Tibial nerve (tissue), 4 donors: ENCODE data around the gene VWA7.

Source experiments
- EP300 ChIP-seq, 2 donors: sonication (generic); formaldehyde crosslinking; IDR thresholded peaks; one replicate each; pipeline ENCODE4 v1.6.1; 2017; ENCODE audit warnings: antibody characterized with exemption in 2 of 2, mild to moderate bottlenecking in 1 of 2
- POLR2A ChIP-seq, 2 donors: fragments of 450-650 bp; IDR thresholded peaks; one replicate each; pipeline ENCODE4 v1.6.1; 2017; ENCODE audit warnings: antibody characterized with exemption in 2 of 2, mild to moderate bottlenecking in 2 of 2, moderate library complexity in 2 of 2
- TF ChIP-seq, protein P1 (sequence below), 5 experiments: fragments of 200-600 bp in 3 of 5; fragments of 450-650 bp in 2 of 5; sonication (generic) in 3 of 5; IDR thresholded peaks; one replicate each; pipeline ENCODE4 v1.5.1; 2016 to 2019; ENCODE audit warnings: antibody characterized with exemption in 5 of 5, mild to moderate bottlenecking in 3 of 5, moderate library complexity in 2 of 5

DNA sequence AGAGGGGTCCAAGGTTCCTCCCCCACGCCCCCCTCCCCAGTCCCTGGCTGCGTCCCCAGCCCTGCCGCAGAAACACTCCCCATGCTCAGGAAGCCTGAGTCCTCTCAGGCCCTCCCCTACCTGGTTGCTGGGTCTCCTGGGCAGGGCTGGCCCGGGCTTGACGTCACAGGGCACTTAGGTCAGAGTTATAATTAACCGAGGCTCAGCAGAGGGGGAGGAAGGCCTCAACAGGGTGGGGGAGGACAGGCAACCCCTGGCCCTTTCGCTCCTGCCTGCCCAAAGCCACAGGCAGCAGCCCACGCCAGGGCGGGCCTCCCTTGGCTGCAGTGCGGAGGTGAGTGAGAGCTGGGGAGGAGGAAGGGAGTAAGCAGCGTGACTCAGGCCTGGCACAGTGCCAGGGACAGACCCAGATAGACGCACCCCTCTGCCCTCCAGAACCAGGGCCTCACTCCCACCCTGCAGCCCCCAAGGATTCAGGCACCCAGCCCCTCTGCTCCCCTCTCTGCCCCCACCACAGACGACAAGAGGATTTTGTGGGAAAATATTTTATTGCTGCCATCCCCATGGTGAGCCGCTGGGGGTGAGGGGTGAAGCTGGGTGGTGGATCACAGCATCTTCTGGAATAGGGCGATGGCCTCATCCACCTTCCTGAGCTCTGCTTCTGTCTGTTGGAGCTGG is at the start of gene VWA7:
- TF ChIP-seq POLR2A (IDR thresholded peaks at IDR 0.05) = no peak
- TF ChIP-seq, protein P1, sequence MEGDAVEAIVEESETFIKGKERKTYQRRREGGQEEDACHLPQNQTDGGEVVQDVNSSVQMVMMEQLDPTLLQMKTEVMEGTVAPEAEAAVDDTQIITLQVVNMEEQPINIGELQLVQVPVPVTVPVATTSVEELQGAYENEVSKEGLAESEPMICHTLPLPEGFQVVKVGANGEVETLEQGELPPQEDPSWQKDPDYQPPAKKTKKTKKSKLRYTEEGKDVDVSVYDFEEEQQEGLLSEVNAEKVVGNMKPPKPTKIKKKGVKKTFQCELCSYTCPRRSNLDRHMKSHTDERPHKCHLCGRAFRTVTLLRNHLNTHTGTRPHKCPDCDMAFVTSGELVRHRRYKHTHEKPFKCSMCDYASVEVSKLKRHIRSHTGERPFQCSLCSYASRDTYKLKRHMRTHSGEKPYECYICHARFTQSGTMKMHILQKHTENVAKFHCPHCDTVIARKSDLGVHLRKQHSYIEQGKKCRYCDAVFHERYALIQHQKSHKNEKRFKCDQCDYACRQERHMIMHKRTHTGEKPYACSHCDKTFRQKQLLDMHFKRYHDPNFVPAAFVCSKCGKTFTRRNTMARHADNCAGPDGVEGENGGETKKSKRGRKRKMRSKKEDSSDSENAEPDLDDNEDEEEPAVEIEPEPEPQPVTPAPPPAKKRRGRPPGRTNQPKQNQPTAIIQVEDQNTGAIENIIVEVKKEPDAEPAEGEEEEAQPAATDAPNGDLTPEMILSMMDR (IDR thresholded peaks at IDR 0.05) = no peak
- TF ChIP-seq EP300 (IDR thresholded peaks at IDR 0.05) = no peak
